IMR-90 (cell line): ENCODE measurements around the gene NCAPH2. TPM values are rescaled to one million over a fixed set of nuclear protein-coding genes. Genes with fewer than 3 reads are reported as not detected.

Experiments
- ATAC-seq: fragments of 200-7000 bp; cut with Tn5 transposase; 2 replicates; pipeline ENCODE4 v1.9.1; 2020; ENCODE audit warnings: low read depth, mild to moderate bottlenecking, moderate library complexity
- BruUV-seq: library from RNA; stranded (reverse); fragments of 400-500 nt; replicated peaks from 2 replicates; lab custom pipeline; 2021; lab: Mats Ljungman, UMichigan
- CTCF ChIA-PET: fragments of 300-600 bp; formaldehyde crosslinking; extraction: SDS; loops from one replicate; lab custom pipeline; 2021; ENCODE audit warnings: antibody characterized with exemption; lab: Yijun Ruan, JAX
- POLR2A ChIA-PET: fragments of 300-600 bp; sonication (Branson Sonifier 250); formaldehyde crosslinking; loops from one replicate; lab custom pipeline; 2022; ENCODE audit warnings: antibody characterized with exemption; ENCODE audit not compliant: unreplicated experiment; lab: Charles Lee
- DNase-seq: peaks from one replicate; pipeline ENCODE4 v3.0.0; 2013
- H2AFZ ChIP-seq: replicated peaks from 2 replicates; pipeline ENCODE3; 2013; ENCODE audit warnings: low read length, mild to moderate bottlenecking; ENCODE audit not compliant: poor library complexity
- H2AK5ac ChIP-seq: 2 replicates; pipeline ENCODE4 v1.6.1; 2013; ENCODE audit warnings: low read depth, low read length, inconsistent platforms
- H2AK9ac ChIP-seq: replicated peaks from 2 replicates; pipeline ENCODE3; 2013; ENCODE audit warnings: mild to moderate bottlenecking, low read depth, low read length, moderate library complexity; ENCODE audit not compliant: poor library complexity
- H2BK120ac ChIP-seq: 2 replicates; pipeline ENCODE4 v1.6.1; 2013; ENCODE audit warnings: low read depth, low read length, inconsistent platforms
- H2BK15ac ChIP-seq: 3 replicates; pipeline ENCODE4 v1.6.1; 2013; ENCODE audit warnings: low read depth, low read length, inconsistent platforms
- H2BK20ac ChIP-seq: 2 replicates; pipeline ENCODE4 v1.6.1; 2013; ENCODE audit warnings: low read depth, mild to moderate bottlenecking, inconsistent platforms, low read length, moderate library complexity
- H2BK5ac ChIP-seq: 2 replicates; pipeline ENCODE4 v1.6.1; 2013; ENCODE audit warnings: mild to moderate bottlenecking, low read depth, low read length, inconsistent platforms; ENCODE audit not compliant: poor library complexity, severe bottlenecking
- H3K14ac ChIP-seq: replicated peaks from 2 replicates; pipeline ENCODE4 v1.6.1; 2013; ENCODE audit warnings: low read depth, low read length, inconsistent platforms
- H3K18ac ChIP-seq: 2 replicates; pipeline ENCODE4 v1.6.1; 2013; ENCODE audit warnings: low read depth, low read length, control low read depth
- H3K23ac ChIP-seq: 2 replicates; pipeline ENCODE4 v1.6.1; 2013; ENCODE audit warnings: low read depth, low read length, inconsistent platforms
- H3K27ac ChIP-seq: 2 replicates; pipeline ENCODE4 v1.5.1; 2013; ENCODE audit warnings: mild to moderate bottlenecking, control low read depth, low read length; ENCODE audit not compliant: insufficient read depth
- H3K27me3 ChIP-seq: 2 replicates; pipeline ENCODE4 v1.6.1; 2013; ENCODE audit warnings: low read length; ENCODE audit not compliant: control insufficient read depth, insufficient read depth
- H3K36me3 ChIP-seq: 2 replicates; pipeline ENCODE4 v1.6.1; 2013; ENCODE audit warnings: low read length, mixed read lengths; ENCODE audit not compliant: control insufficient read depth, insufficient read depth
- H3K4ac ChIP-seq: 2 replicates; pipeline ENCODE4 v1.6.1; 2013; ENCODE audit warnings: low read depth, low read length, inconsistent platforms
- H3K4me1 ChIP-seq: 2 replicates; pipeline ENCODE4 v1.6.1; 2013; ENCODE audit warnings: low read length, mixed read lengths; ENCODE audit not compliant: control insufficient read depth, insufficient read depth
- H3K4me2 ChIP-seq: 2 replicates; pipeline ENCODE4 v1.6.1; 2013; ENCODE audit warnings: low read depth, mild to moderate bottlenecking, control low read depth, low read length, moderate library complexity
- H3K4me3 ChIP-seq: 2 replicates; pipeline ENCODE4 v1.5.1; 2013; ENCODE audit warnings: low read depth, mild to moderate bottlenecking, control low read depth, low read length, moderate library complexity; ENCODE audit not compliant: insufficient read depth
- H3K56ac ChIP-seq: 2 replicates; pipeline ENCODE4 v1.6.1; 2013; ENCODE audit warnings: low read length, inconsistent platforms; ENCODE audit not compliant: insufficient read depth; ENCODE audit errors: extremely low read depth
- H3K79me1 ChIP-seq, 2 experiments: 2 replicates each; pipeline ENCODE4 v1.6.1; 2013; ENCODE audit warnings: low read length in 2 of 2, inconsistent platforms in 1 of 2, low read depth in 1 of 2
- H3K9ac ChIP-seq: 2 replicates; pipeline ENCODE4 v1.6.1; 2013; ENCODE audit warnings: low read depth, low read length, control low read depth
- H3K9me1 ChIP-seq: 2 replicates; pipeline ENCODE4 v1.6.1; 2013; ENCODE audit warnings: low read length, inconsistent platforms; ENCODE audit not compliant: insufficient read depth
- H3K9me3 ChIP-seq: 2 replicates; pipeline ENCODE4 v1.6.1; 2013; ENCODE audit warnings: low read length; ENCODE audit not compliant: control insufficient read depth, insufficient read depth
- H4K20me1 ChIP-seq: 2 replicates; pipeline ENCODE4 v1.6.1; 2013; ENCODE audit warnings: low read length, inconsistent platforms; ENCODE audit not compliant: insufficient read depth
- H4K5ac ChIP-seq: 2 replicates; pipeline ENCODE4 v1.6.1; 2013; ENCODE audit warnings: mild to moderate bottlenecking, low read depth, low read length, control low read depth
- H4K8ac ChIP-seq, 2 experiments: 2 replicates each; pipeline ENCODE4 v1.6.1; 2013; ENCODE audit warnings: low read depth in 2 of 2, low read length in 2 of 2, control low read depth in 1 of 2, inconsistent platforms in 1 of 2
- H4K91ac ChIP-seq: 2 replicates; pipeline ENCODE4 v1.6.1; 2013; ENCODE audit warnings: low read depth, low read length, inconsistent platforms; ENCODE audit not compliant: insufficient read depth
- BHLHE40 ChIP-seq: fragments of 150-350 bp; IDR thresholded peaks from 2 replicates; pipeline ENCODE4 v1.6.1; 2016; ENCODE audit warnings: mild to moderate bottlenecking, low read depth, low read length
- CEBPB ChIP-seq: IDR thresholded peaks from 2 replicates; pipeline ENCODE4 v1.6.1; 2012; ENCODE audit warnings: low read depth, low read length, improper control_type of control experiment
- CHD1 ChIP-seq: IDR thresholded peaks from 2 replicates; pipeline ENCODE4 v1.6.1; 2012; ENCODE audit warnings: low read depth, low read length, improper control_type of control experiment
- CTCF ChIP-seq: conservative IDR thresholded peaks from 2 replicates; pipeline ENCODE4 v1.5.1; 2012; ENCODE audit warnings: mild to moderate bottlenecking, low read depth, low read length, improper control_type of control experiment
- ELK1 ChIP-seq: fragments of 150-350 bp; IDR thresholded peaks from 2 replicates; pipeline ENCODE4 v1.6.1; 2016; ENCODE audit warnings: low read depth, mild to moderate bottlenecking, low read length, moderate library complexity, borderline replicate concordance
- FOS ChIP-seq: fragments of 150-350 bp; IDR thresholded peaks from 2 replicates; pipeline ENCODE4 v1.6.1; 2016; ENCODE audit warnings: low read depth, low read length
- MAFK ChIP-seq: IDR thresholded peaks from 2 replicates; pipeline ENCODE4 v1.6.1; 2012; ENCODE audit warnings: low read depth, low read length, improper control_type of control experiment
- MAZ ChIP-seq: IDR thresholded peaks from 2 replicates; pipeline ENCODE4 v1.6.1; 2012; ENCODE audit warnings: low read depth, mild to moderate bottlenecking, low read length, improper control_type of control experiment, moderate library complexity, borderline replicate concordance
- MXI1 ChIP-seq: IDR thresholded peaks from 2 replicates; pipeline ENCODE4 v1.6.1; 2012; ENCODE audit warnings: low read depth, mild to moderate bottlenecking, low read length, moderate library complexity, borderline replicate concordance
- NFE2L2 ChIP-seq: fragments of 150-350 bp; IDR thresholded peaks from 2 replicates; pipeline ENCODE4 v1.6.1; 2016; ENCODE audit warnings: low read depth, mild to moderate bottlenecking, low read length
- POLR2A ChIP-seq: IDR thresholded peaks from 2 replicates; pipeline ENCODE4 v1.6.1; 2012; ENCODE audit warnings: mild to moderate bottlenecking, low read depth, low read length
- RAD21 ChIP-seq: IDR thresholded peaks from 2 replicates; pipeline ENCODE4 v1.6.1; 2012; ENCODE audit warnings: low read length, improper control_type of control experiment
- RCOR1 ChIP-seq: IDR thresholded peaks from 2 replicates; pipeline ENCODE4 v1.6.1; 2012; ENCODE audit warnings: mild to moderate bottlenecking, low read length, improper control_type of control experiment; ENCODE audit not compliant: insufficient replicate concordance
- RFX5 ChIP-seq: IDR thresholded peaks from 2 replicates; pipeline ENCODE4 v1.8.0; 2012; ENCODE audit warnings: low read depth, mild to moderate bottlenecking, low read length, moderate library complexity
- SMC3 ChIP-seq: fragments of 150-350 bp; IDR thresholded peaks from 2 replicates; pipeline ENCODE4 v1.6.1; 2016; ENCODE audit warnings: low read depth, mild to moderate bottlenecking, antibody characterized with exemption, low read length, moderate library complexity
- USF2 ChIP-seq: fragments of 150-350 bp; IDR thresholded peaks from 2 replicates; pipeline ENCODE4 v1.6.1; 2017; ENCODE audit warnings: mild to moderate bottlenecking, antibody characterized with exemption, low read length, low read depth
- WGBS, 2 experiments: methylation state at CpG; one replicate each; pipeline versions ENCODE4 v1.1.5 to v1.1.7; 2013; ENCODE audit warnings: missing lambda C conversion rate in 2 of 2; ENCODE audit not compliant: insufficient read length in 1 of 2; ENCODE audit errors: extremely low coverage in 2 of 2; 5-methylcytosine and 5-hydroxymethylcytosine counted together
- dilution Hi-C: fragments of 300-500 bp; cut with HindIII; formaldehyde crosslinking; loops from one replicate; pipeline ENCODE4 v1.14.3; 2018; ENCODE audit warnings: low sequenced_read_pairs; ENCODE audit not compliant: unreplicated experiment
- in situ Hi-C: fragments of 300-500 bp; cut with MboI; formaldehyde crosslinking; loops from 3 replicates; pipeline ENCODE4 v1.14.3; 2019; ENCODE audit warnings: low sequenced_read_pairs, inconsistent platforms, mixed read lengths
- intact Hi-C: fragments of 100-400 bp; cut with micrococcal nuclease; formaldehyde crosslinking; loops from 2 replicates; pipeline ENCODE4 v1.10.0; 2022
- polyA plus RNA-seq, 3 experiments: library from polyadenylated mRNA; depleted of rRNA; stranded (reverse); fragments of >200 nt; gene quantifications; 2 replicates each; pipeline ENCODE4 v1.2.3, GENCODE V29; 2012; ENCODE audit warnings: low replicate concordance in 1 of 3
- total RNA-seq: library from RNA; depleted of rRNA; stranded (reverse); fragments of >200 nt; gene quantifications from 2 replicates; pipeline ENCODE4 v1.2.3, GENCODE V29; 2012

Gene NCAPH2
- total and polyA plus RNA-seq, 2 of the 4 experiments (the other 2 are of a cell fraction), result 30.2 to 38.5 TPM

GRCh38 chr22:50479721-50480120, 28.3 kb upstream of the NCAPH2 start:
- H3K23ac ChIP-seq, result 0 out of 2 replicates have a peak overlapping the region, but pooled peaks have one; percentile 49
- CTCF ChIA-PET, result no interaction called here
- peaks cover 3% of the 10 kb centered on the region; the same call in 1 of the 2 replicates for H3K4me1 ChIP-seq
- WGBS, 2 experiments, result 70% methylated on average over 2 of the region's 11 CpGs; no CpG with 5 or more reads in 1 of the 2 experiments
- H2BK15ac ChIP-seq, result no peak overlapping the region
- no peak overlapping the region for H3K27ac ChIP-seq
- no peak overlapping the region for H3K4me3 ChIP-seq
- POLR2A ChIA-PET, result no interaction called here
- ATAC-seq, result no peak
- no peak overlapping the region for H4K8ac ChIP-seq
- no peak overlapping the region for H4K5ac ChIP-seq
- TF ChIP-seq MAFK (no peak), MAZ (no peak), CEBPB (no peak), FOS (no peak), CTCF (no peak), RFX5 (no peak), CHD1 (no peak), NFE2L2 (no peak), POLR2A (no peak), USF2 (no peak), RAD21 (no peak), ELK1 (no peak), SMC3 (no peak), MXI1 (no peak), RCOR1 (no peak), BHLHE40 (no peak)
- H3K9me1 ChIP-seq, result no peaks in the 10 kb centered on the region; the same call in 1 of the 2 replicates
- H3K9ac ChIP-seq, result no peak overlapping the region
- no peak overlapping the region for H2AFZ ChIP-seq
- no peaks in the 10 kb centered on the region for H4K20me1 ChIP-seq
- BruUV-seq, result no TSS peak
- no peak overlapping the region for H2AK9ac ChIP-seq
- H2BK5ac ChIP-seq, result no peak overlapping the region
- no peak overlapping the region for H3K14ac ChIP-seq
- no peak overlapping the region for H4K91ac ChIP-seq
- H2BK120ac ChIP-seq, result no peak overlapping the region
- no peak overlapping the region for H2AK5ac ChIP-seq
- no peak overlapping the region for H3K4ac ChIP-seq
- peaks cover 4% of the 10 kb centered on the region; the same call in 1 of the 2 replicates for H3K36me3 ChIP-seq
- no peak overlapping the region for H3K56ac ChIP-seq
- no peak overlapping the region for H3K4me2 ChIP-seq
- H2BK20ac ChIP-seq, result no peak overlapping the region
- DNase-seq, result no peak
- intact Hi-C loops, result no loop called here
- H3K9me3 ChIP-seq, result no peaks in the 10 kb centered on the region
- in situ Hi-C loops, result no loop called here
- peaks cover 0 to 6% of the 10 kb centered on the region in 2 experiments; a peak in 1 of 4 replicates for H3K79me1 ChIP-seq
- dilution Hi-C loops, result no loop called here
- H3K18ac ChIP-seq, result no peak overlapping the region
- peaks cover 21% of the 10 kb centered on the region for H3K27me3 ChIP-seq
